Body of pancreas (tissue), 4 donors: ENCODE measurements around the gene TBX21. TPM values are rescaled to one million over a fixed set of nuclear protein-coding genes. Genes with fewer than 3 reads are reported as not detected.

ENCODE experiments used
- ATAC-seq: fragments of 150-250 bp; one replicate; pipeline ENCODE4 v1.9.1; 2016
- DNase-seq, 4 donors: peaks; one replicate each; pipeline ENCODE4 v3.0.0-alpha.2; 2019
- H3K27ac ChIP-seq, 4 donors: fragments of 200-600 bp; sonication (generic); 1 replicate in 3 of 4; 2 replicates in 1 of 4; pipeline versions ENCODE4 v1.5.1 to v1.6.1; 2016 to 2019; ENCODE audit warnings: mild to moderate bottlenecking in 1 of 4, mixed read lengths in 1 of 4, moderate library complexity in 1 of 4
- H3K27me3 ChIP-seq, 2 donors: fragments of 200-600 bp; sonication (generic); one replicate each; pipeline ENCODE4 v1.6.0; 2016; ENCODE audit warnings: mild to moderate bottlenecking in 1 of 2
- H3K36me3 ChIP-seq, 2 donors: fragments of 200-600 bp; sonication (generic); replicated peaks in 1 of 2; 2 replicates each; pipeline ENCODE4 v1.5.1; 2016; ENCODE audit warnings: low read depth in 2 of 2; ENCODE audit not compliant: insufficient read depth in 1 of 2
- H3K4me1 ChIP-seq: fragments of 200-600 bp; sonication (generic); one replicate; pipeline ENCODE4 v1.6.0; 2016
- H3K4me3 ChIP-seq, 2 donors: fragments of 200-600 bp; sonication (generic); 1 replicate in 1 of 2; 2 replicates in 1 of 2; pipeline ENCODE4 v1.5.1; 2016 to 2019
- H3K9me3 ChIP-seq, 3 donors: fragments of 200-600 bp; sonication (generic); 1 replicate in 2 of 3; 2 replicates in 1 of 3; pipeline ENCODE4 v1.5.1; 2016
- CTCF ChIP-seq, 7 experiments: fragments of 450-650 bp in 4 of 7; fragments of 200-600 bp in 3 of 7; sonication (generic) in 3 of 7; IDR thresholded peaks; one replicate each; pipeline ENCODE4 v1.5.1; 2016 to 2019; ENCODE audit warnings: antibody characterized with exemption in 7 of 7
- POLR2A ChIP-seq, 3 donors: fragments of 450-650 bp; IDR thresholded peaks; one replicate each; pipeline ENCODE4 v1.6.1; 2016; ENCODE audit warnings: antibody characterized with exemption in 3 of 3, mild to moderate bottlenecking in 2 of 3
- WGBS, 2 donors: methylation state at CpG; one replicate each; pipeline ENCODE4 v1.1.5; 2017; 5-methylcytosine and 5-hydroxymethylcytosine counted together
- intact Hi-C: fragments of 100-400 bp; cut with DNase I; formaldehyde crosslinking; loops from one replicate; pipeline ENCODE4 v1.15.1; 2023
- total RNA-seq, 2 donors: library from RNA; depleted of rRNA; stranded (reverse); fragments of >200 nt; gene quantifications; one replicate each; pipeline ENCODE4 v1.1.0, GENCODE V29; 2016

Gene TBX21
- total RNA-seq, 2 donors from 2014 or later = 1.0 TPM; not detected in 1

- no peaks in the 10 kb centered on the region for H3K36me3 ChIP-seq
- H3K4me1 ChIP-seq = peaks cover 13% of the 10 kb centered on the region
- no peak for TF ChIP-seq CTCF (IDR thresholded peaks at IDR 0.05)
- no peak for TF ChIP-seq POLR2A (IDR thresholded peaks at IDR 0.05)
- 44 to 61% methylated on average over 5 to 11 of the region's 12 CpGs for WGBS, 2 donors
- no peak for DNase-seq
- intact Hi-C loops = no loop called here
- no peak overlapping the region for H3K4me3 ChIP-seq
- H3K27ac ChIP-seq = no peak overlapping the region
- H3K9me3 ChIP-seq = no peaks in the 10 kb centered on the region
- H3K27me3 ChIP-seq = peaks cover 0 to 24% of the 10 kb centered on the region in 2 donors
- ATAC-seq = no peak
These were observed 513 bp upstream of the TBX21 start for GRCh38 chr17:47732399-47733046.

- intact Hi-C loops = no loop called here
- H3K4me3 ChIP-seq = no peak overlapping the region
- DNase-seq (no peak), ATAC-seq (peak; percentile 41)
- TF ChIP-seq CTCF (IDR thresholded peaks at IDR 0.05) (no peak), POLR2A (IDR thresholded peaks at IDR 0.05) (no peak)
- H3K27me3 ChIP-seq = peaks cover 0 to 24% of the 10 kb centered on the region in 2 donors
- WGBS, 2 donors = 13 to 24% methylated on average over 23 to 41 of the region's 60 CpGs
- H3K9me3 ChIP-seq = no peaks in the 10 kb centered on the region
- H3K27ac ChIP-seq = no peak overlapping the region
- no peaks in the 10 kb centered on the region for H3K36me3 ChIP-seq
- H3K4me1 ChIP-seq = peaks cover 13% of the 10 kb centered on the region
These were observed 806 bp downstream of the TBX21 start for GRCh38 chr17:47733674-47734410.

- intact Hi-C loops = no loop called here
- ATAC-seq = no peak
- Histone ChIP-seq H3K9me3 (no peaks in the 10 kb centered on the region), H3K4me1 (peaks cover 13% of the 10 kb centered on the region), H3K27ac (no peak overlapping the region), H3K27me3 (peaks cover 0 to 24% of the 10 kb centered on the region in 2 donors), H3K4me3 (no peak overlapping the region), H3K36me3 (no peaks in the 10 kb centered on the region)
- no peak for TF ChIP-seq POLR2A (IDR thresholded peaks at IDR 0.05)
- TF ChIP-seq CTCF (IDR thresholded peaks at IDR 0.05) = no peak
- DNase-seq = no peak
- WGBS, 2 donors = 57 to 83% methylated on average over 1 to 3 of the region's 3 CpGs
These were observed 2.1 kb downstream of the TBX21 start for GRCh38 chr17:47735139-47735464.

GRCh38 chr17:47735536-47736011 is 2.5 kb downstream of the TBX21 start:
- intact Hi-C loops = no loop called here
- H3K27ac ChIP-seq = no peak overlapping the region
- DNase-seq (no peak), ATAC-seq (no peak)
- 76 to 88% methylated on average over 3 of the region's 3 CpGs for WGBS, 2 donors
- no peak overlapping the region for H3K4me3 ChIP-seq
- peaks cover 0 to 24% of the 10 kb centered on the region in 2 donors for H3K27me3 ChIP-seq
- TF ChIP-seq POLR2A (IDR thresholded peaks at IDR 0.05) (no peak), CTCF (IDR thresholded peaks at IDR 0.05) (no peak)
- no peaks in the 10 kb centered on the region for H3K36me3 ChIP-seq
- H3K4me1 ChIP-seq = peaks cover 13% of the 10 kb centered on the region
- no peaks in the 10 kb centered on the region for H3K9me3 ChIP-seq
